Activated CD4-positive, alpha-beta memory T cell treated with anti-CD3 and anti-CD28 coated beads for 36 hours (primary cell): ENCODE results near the gene SPATA9. TPM values are rescaled to one million over a fixed set of nuclear protein-coding genes. Genes with fewer than 3 reads are reported as not detected.

Experiments
- CTCF ChIA-PET: fragments of 350-600 bp; sonication (Branson Sonifier 250); formaldehyde crosslinking; loops from one replicate; lab custom pipeline; 2021; ENCODE audit warnings: antibody characterized with exemption, inconsistent platforms; lab: Charles Lee
- POLR2A ChIA-PET: fragments of 350-600 bp; sonication (Branson Sonifier 250); formaldehyde crosslinking; loops from one replicate; lab custom pipeline; 2021; ENCODE audit warnings: antibody characterized with exemption; lab: Charles Lee
- DNase-seq: peaks from one replicate; pipeline ENCODE4 v3.0.0-alpha.2; 2020
- H3K27ac Mint-ChIP-seq: one replicate; pipeline ENCODE4 v1.8.0; 2021; ENCODE audit warnings: mixed read lengths
- H3K27me3 Mint-ChIP-seq: one replicate; pipeline ENCODE4 v1.8.0; 2021; ENCODE audit warnings: mixed read lengths
- H3K36me3 Mint-ChIP-seq: one replicate; pipeline ENCODE4 v1.8.0; 2021; ENCODE audit warnings: mixed read lengths
- H3K4me1 Mint-ChIP-seq: one replicate; pipeline ENCODE4 v1.8.0; 2021; ENCODE audit warnings: low read depth, mixed read lengths
- H3K4me3 Mint-ChIP-seq: one replicate; pipeline ENCODE4 v1.8.0; 2021; ENCODE audit warnings: mild to moderate bottlenecking, mixed read lengths
- H3K9me3 Mint-ChIP-seq: one replicate; pipeline ENCODE4 v1.8.0; 2021; ENCODE audit warnings: mixed read lengths
- intact Hi-C: fragments of 100-400 bp; cut with micrococcal nuclease; formaldehyde crosslinking; loops from one replicate; pipeline ENCODE4 v1.15.1; 2023
- total RNA-seq, 2 experiments: library from RNA; stranded (reverse); gene quantifications; one replicate each; pipeline ENCODE4 v1.2.3, GENCODE V29; 2021

SPATA9 gene
- total RNA-seq, 2 experiments from 2014 or later, result not detected

GRCh38 chr5:95697781-95698681 lies 15.2 kb upstream of the SPATA9 start:
- H3K27ac Mint-ChIP-seq, result no peak overlapping the region
- no peak for DNase-seq
- H3K27me3 Mint-ChIP-seq, result peaks cover 13% of the 10 kb centered on the region
- CTCF ChIA-PET, result interaction anchor here (2.4 kb wide), 1 partner anchor 83 kb away, joined by 9 read pairs; no protein-coding TSS in a partner anchor
- POLR2A ChIA-PET, result interaction anchor here (0.7 kb wide), 1 partner anchor 143 kb away, joined by 4 read pairs; no protein-coding TSS in a partner anchor
- no peak overlapping the region for H3K4me3 Mint-ChIP-seq
- H3K9me3 Mint-ChIP-seq, result no peaks in the 10 kb centered on the region
- H3K36me3 Mint-ChIP-seq, result no peaks in the 10 kb centered on the region
- intact Hi-C loops, result no loop called here
- no peaks in the 10 kb centered on the region for H3K4me1 Mint-ChIP-seq

- Mint-ChIP-seq H3K4me1 (no peaks in the 10 kb centered on the region), H3K36me3 (no peaks in the 10 kb centered on the region), H3K4me3 (no peak overlapping the region), H3K27me3 (peaks cover 9% of the 10 kb centered on the region), H3K9me3 (no peaks in the 10 kb centered on the region), H3K27ac (no peak overlapping the region)
- CTCF ChIA-PET, result no interaction called here
- POLR2A ChIA-PET, result no interaction called here
- no peak for DNase-seq
- intact Hi-C loops, result no loop called here
These were observed 7.5 kb upstream of the SPATA9 start for GRCh38 chr5:95690333-95690732.

- intact Hi-C loops, result no loop called here
- peaks cover 11% of the 10 kb centered on the region for H3K27me3 Mint-ChIP-seq
- no peaks in the 10 kb centered on the region for H3K4me1 Mint-ChIP-seq
- ChIA-PET CTCF (no interaction called here), POLR2A (no interaction called here)
- no peak overlapping the region for H3K4me3 Mint-ChIP-seq
- H3K9me3 Mint-ChIP-seq, result no peaks in the 10 kb centered on the region
- DNase-seq, result no peak
- H3K36me3 Mint-ChIP-seq, result no peaks in the 10 kb centered on the region
- H3K27ac Mint-ChIP-seq, result no peak overlapping the region
These were observed 6.9 kb upstream of the SPATA9 start for GRCh38 chr5:95689680-95690079.

- H3K9me3 Mint-ChIP-seq, result no peaks in the 10 kb centered on the region
- H3K36me3 Mint-ChIP-seq, result no peaks in the 10 kb centered on the region
- POLR2A ChIA-PET, result no interaction called here
- H3K4me1 Mint-ChIP-seq, result no peaks in the 10 kb centered on the region
- intact Hi-C loops, result no loop called here
- H3K27ac Mint-ChIP-seq, result no peak overlapping the region
- DNase-seq, result no peak
- H3K4me3 Mint-ChIP-seq, result no peak overlapping the region
- H3K27me3 Mint-ChIP-seq, result peaks cover 15% of the 10 kb centered on the region
- CTCF ChIA-PET, result no interaction called here
These were observed 3.9 kb upstream of the SPATA9 start for GRCh38 chr5:95686651-95687050.

- Mint-ChIP-seq H3K27me3 (peaks cover 19% of the 10 kb centered on the region), H3K27ac (no peak overlapping the region), H3K36me3 (no peaks in the 10 kb centered on the region), H3K9me3 (no peaks in the 10 kb centered on the region), H3K4me1 (no peaks in the 10 kb centered on the region), H3K4me3 (no peak overlapping the region)
- no peak for DNase-seq
- ChIA-PET CTCF (no interaction called here), POLR2A (no interaction called here)
- intact Hi-C loops, result no loop called here
These were observed 1.6 kb upstream of the SPATA9 start for GRCh38 chr5:95684361-95684760.

GRCh38 chr5:95673081-95673480 lies 9.7 kb downstream of the SPATA9 start:
- no peak for DNase-seq
- H3K9me3 Mint-ChIP-seq, result no peaks in the 10 kb centered on the region
- H3K4me3 Mint-ChIP-seq, result no peak overlapping the region
- no peaks in the 10 kb centered on the region for H3K4me1 Mint-ChIP-seq
- ChIA-PET POLR2A (no interaction called here), CTCF (interaction anchor here (1.2 to 1.9 kb wide), 2 partner anchors 8 to 108 kb away, joined by 5 to 8 read pairs; no protein-coding TSS in a partner anchor)
- no peak overlapping the region for H3K27ac Mint-ChIP-seq
- no peaks in the 10 kb centered on the region for H3K36me3 Mint-ChIP-seq
- no peaks in the 10 kb centered on the region for H3K27me3 Mint-ChIP-seq
- intact Hi-C loops, result no loop called here

- H3K4me1 Mint-ChIP-seq, result no peaks in the 10 kb centered on the region
- H3K27ac Mint-ChIP-seq, result no peak overlapping the region
- no peaks in the 10 kb centered on the region for H3K27me3 Mint-ChIP-seq
- DNase-seq, result no peak
- no peaks in the 10 kb centered on the region for H3K9me3 Mint-ChIP-seq
- ChIA-PET CTCF (interaction anchor here (0.5 kb wide), 1 partner anchor 108 kb away, joined by 3 read pairs; no protein-coding TSS in a partner anchor), POLR2A (no interaction called here)
- intact Hi-C loops, result no loop called here
- no peaks in the 10 kb centered on the region for H3K36me3 Mint-ChIP-seq
- no peak overlapping the region for H3K4me3 Mint-ChIP-seq
These were observed 10.2 kb downstream of the SPATA9 start for GRCh38 chr5:95672641-95673040.

- no peaks in the 10 kb centered on the region for H3K36me3 Mint-ChIP-seq
- no peak overlapping the region for H3K4me3 Mint-ChIP-seq
- H3K4me1 Mint-ChIP-seq, result no peaks in the 10 kb centered on the region
- DNase-seq, result no peak
- no peak overlapping the region for H3K27ac Mint-ChIP-seq
- H3K27me3 Mint-ChIP-seq, result no peaks in the 10 kb centered on the region
- H3K9me3 Mint-ChIP-seq, result no peaks in the 10 kb centered on the region
- CTCF ChIA-PET, result interaction anchor here (1.0 kb wide), 1 partner anchor 9 kb away, joined by 3 read pairs; no protein-coding TSS in a partner anchor
- intact Hi-C loops, result no loop called here
- POLR2A ChIA-PET, result no interaction called here
These were observed 11.0 kb downstream of the SPATA9 start for GRCh38 chr5:95671826-95672225.

- no peak overlapping the region for H3K4me3 Mint-ChIP-seq
- no peak for DNase-seq
- POLR2A ChIA-PET, result no interaction called here
- no peaks in the 10 kb centered on the region for H3K27me3 Mint-ChIP-seq
- no peaks in the 10 kb centered on the region for H3K9me3 Mint-ChIP-seq
- no peaks in the 10 kb centered on the region for H3K4me1 Mint-ChIP-seq
- H3K36me3 Mint-ChIP-seq, result no peaks in the 10 kb centered on the region
- CTCF ChIA-PET, result interaction anchor here (1.2 to 2.5 kb wide), 2 partner anchors 101 to 111 kb away, joined by 3 to 13 read pairs; no protein-coding TSS in a partner anchor
- no peak overlapping the region for H3K27ac Mint-ChIP-seq
- intact Hi-C loops, result no loop called here
These were observed 12.2 kb downstream of the SPATA9 start for GRCh38 chr5:95670568-95670967.

GRCh38 chr5:95669985-95670384 lies 12.8 kb downstream of the SPATA9 start:
- Mint-ChIP-seq H3K4me1 (no peaks in the 10 kb centered on the region), H3K4me3 (no peak overlapping the region), H3K9me3 (no peaks in the 10 kb centered on the region), H3K27ac (no peak overlapping the region), H3K27me3 (no peaks in the 10 kb centered on the region), H3K36me3 (no peaks in the 10 kb centered on the region)
- POLR2A ChIA-PET, result no interaction called here
- CTCF ChIA-PET, result interaction anchor here (1.2 to 2.5 kb wide), 2 partner anchors 102 to 111 kb away, joined by 3 to 13 read pairs; no protein-coding TSS in a partner anchor
- intact Hi-C loops, result no loop called here
- no peak for DNase-seq

GRCh38 chr5:95669540-95669939 lies 13.3 kb downstream of the SPATA9 start:
- no peak for DNase-seq
- H3K27ac Mint-ChIP-seq, result no peak overlapping the region
- CTCF ChIA-PET, result interaction anchor here (1.2 to 2.5 kb wide), 2 partner anchors 102 to 112 kb away, joined by 3 to 13 read pairs; no protein-coding TSS in a partner anchor
- H3K9me3 Mint-ChIP-seq, result no peaks in the 10 kb centered on the region
- H3K4me1 Mint-ChIP-seq, result no peaks in the 10 kb centered on the region
- H3K4me3 Mint-ChIP-seq, result no peak overlapping the region
- no peaks in the 10 kb centered on the region for H3K36me3 Mint-ChIP-seq
- intact Hi-C loops, result no loop called here
- POLR2A ChIA-PET, result no interaction called here
- H3K27me3 Mint-ChIP-seq, result no peaks in the 10 kb centered on the region

GRCh38 chr5:95668728-95669127 lies 14.1 kb downstream of the SPATA9 start:
- DNase-seq, result no peak
- ChIA-PET CTCF (interaction anchor here (0.7 to 2.5 kb wide), 2 partner anchors 24 to 112 kb away, joined by 6 to 13 read pairs; no protein-coding TSS in a partner anchor), POLR2A (no interaction called here)
- no peaks in the 10 kb centered on the region for H3K27me3 Mint-ChIP-seq
- intact Hi-C loops, result no loop called here
- H3K4me1 Mint-ChIP-seq, result peaks cover 1% of the 10 kb centered on the region
- no peaks in the 10 kb centered on the region for H3K9me3 Mint-ChIP-seq
- no peak overlapping the region for H3K27ac Mint-ChIP-seq
- H3K36me3 Mint-ChIP-seq, result no peaks in the 10 kb centered on the region
- H3K4me3 Mint-ChIP-seq, result no peak overlapping the region
